GM12872 (cell line): ENCODE measurements around the gene TMEM132A.

ENCODE experiments used
- CTCF ChIP-seq: IDR thresholded peaks from 3 replicates; pipeline ENCODE4 v1.5.1; 2011; ENCODE audit warnings: low read depth, mild to moderate bottlenecking, low read length, moderate library complexity; ENCODE audit not compliant: insufficient read depth

The TMEM132A gene

GRCh38 chr11:60941371-60942119 lies 17.3 kb downstream of the TMEM132A start:
- TF ChIP-seq CTCF: no peak

- TF ChIP-seq CTCF: no peak
Measured at GRCh38 chr11:60942219-60942618, 18.0 kb downstream of the TMEM132A start.

GRCh38 chr11:60942970-60943565 lies 18.8 kb downstream of the TMEM132A start:
- no peak for TF ChIP-seq CTCF

- peak; percentile 50 for TF ChIP-seq CTCF
Measured at GRCh38 chr11:60944490-60945294, 20.4 kb downstream of the TMEM132A start.

GRCh38 chr11:60945295-60945667 lies 21.0 kb downstream of the TMEM132A start:
- TF ChIP-seq CTCF: no peak

- no peak for TF ChIP-seq CTCF
Measured at GRCh38 chr11:60946601-60947264, 22.5 kb downstream of the TMEM132A start.

GRCh38 chr11:60947700-60948099 lies 23.4 kb downstream of the TMEM132A start:
- no peak for TF ChIP-seq CTCF
